Middle frontal gyrus (tissue), 1 donor: ENCODE results near the gene ATXN1.
"Not testable (repeated sequence)": the region's sequence is repeated elsewhere in the genome, so short reads cannot be mapped to it uniquely, and the experiment has no call there.

Experiments used
- DNase-seq: peaks from one replicate; pipeline ENCODE4 v3.0.0-alpha.2; 2015; ENCODE audit warnings: low spot score; ENCODE audit errors: extremely low spot score

The ATXN1 gene

GRCh38 chr6:16760516-16761470, at the start of gene ATXN1:
Gene ATXN1 (minus strand): TSS chr6:16761460.
- DNase-seq: peak; percentile 2

- no peak for DNase-seq
These were observed 49.2 kb upstream of the ATXN1 start for GRCh38 chr6:16810411-16810810.

- DNase-seq: no peak
These were observed 48.6 kb upstream of the ATXN1 start for GRCh38 chr6:16809753-16810358.

GRCh38 chr6:16807956-16808355, 46.7 kb upstream of the ATXN1 start:
- no peak for DNase-seq

GRCh38 chr6:16806363-16806762, 45.1 kb upstream of the ATXN1 start:
- DNase-seq: no peak

DNA sequence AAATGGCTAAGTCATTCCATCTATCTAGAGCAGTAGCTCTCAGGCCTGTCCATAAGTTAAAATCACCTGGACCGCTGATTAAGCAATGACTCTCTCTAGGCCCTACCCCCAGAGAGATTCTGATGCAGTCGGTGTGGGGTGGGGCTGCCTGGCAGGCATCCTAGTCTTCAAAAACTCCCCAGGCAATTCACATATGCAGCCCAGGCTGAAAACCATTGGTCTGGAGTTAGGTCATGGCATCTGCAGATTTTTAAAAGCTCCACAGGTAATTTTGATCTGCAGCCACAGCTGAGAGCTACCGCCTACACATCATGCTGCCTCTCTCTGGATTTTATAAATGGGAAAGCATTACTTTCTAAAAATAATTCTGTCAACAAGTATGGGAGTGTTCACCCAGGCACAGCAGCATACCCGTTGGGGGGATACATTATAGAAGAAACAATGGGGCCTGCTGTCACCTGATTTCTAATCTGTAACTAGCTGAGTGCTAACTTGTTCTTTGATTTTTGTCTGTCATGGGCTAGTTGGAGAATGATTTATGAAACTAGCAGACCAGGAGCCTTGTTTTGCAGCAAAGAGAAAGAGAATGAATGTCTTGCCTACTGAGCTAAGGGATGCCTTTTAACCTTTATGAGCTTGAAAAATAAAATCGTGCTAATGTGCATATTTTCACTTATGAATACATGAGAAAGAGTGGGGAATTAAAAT, 44.1 kb upstream of the ATXN1 start:
- no peak for DNase-seq

GRCh38 chr6:16804546-16805242, 43.4 kb upstream of the ATXN1 start:
- no peak for DNase-seq

DNA sequence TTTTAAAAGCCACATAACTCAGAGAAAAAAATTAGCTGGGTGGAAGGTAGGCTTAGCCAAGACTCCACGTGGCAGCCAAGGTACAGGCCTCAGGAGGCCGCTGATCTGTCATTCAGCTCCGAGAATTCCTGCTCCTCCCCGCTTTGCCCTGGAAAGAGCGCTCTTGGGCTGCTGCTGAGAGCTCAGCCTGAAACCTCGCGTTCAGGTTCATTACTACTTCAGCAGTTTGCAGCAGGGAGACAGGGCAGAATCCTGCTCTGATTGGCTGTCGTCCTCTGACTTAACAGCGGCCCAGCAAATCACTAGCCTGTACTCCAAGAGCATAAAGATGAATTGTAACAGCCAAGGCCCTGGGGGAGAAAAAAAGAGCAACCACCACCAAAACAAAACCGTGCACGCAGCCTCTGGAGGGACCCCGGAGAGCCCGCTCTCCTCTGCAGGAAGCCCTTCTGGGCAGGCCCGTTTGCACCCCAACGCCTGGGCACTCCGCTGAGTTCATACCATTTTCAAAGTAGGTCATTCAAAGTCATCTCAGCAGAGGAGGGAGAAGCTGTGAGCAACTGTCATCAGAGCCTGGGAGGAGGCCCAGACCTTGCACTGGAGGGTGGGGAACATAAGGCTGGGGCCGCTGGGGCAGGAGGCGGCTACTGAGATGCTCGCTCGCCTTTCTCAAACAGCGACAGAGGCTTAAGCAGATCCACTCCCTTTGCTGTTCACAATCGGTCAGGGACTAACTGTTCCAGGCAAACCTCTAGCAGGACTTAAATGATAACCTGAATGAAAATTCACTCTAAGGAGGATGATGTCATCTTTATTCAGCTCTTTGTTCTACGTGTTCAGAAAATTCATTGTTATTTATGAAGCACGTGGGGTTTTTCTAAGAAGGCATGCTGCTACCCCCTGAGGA, 42.3 kb upstream of the ATXN1 start:
- DNase-seq: peak; percentile 77

DNA sequence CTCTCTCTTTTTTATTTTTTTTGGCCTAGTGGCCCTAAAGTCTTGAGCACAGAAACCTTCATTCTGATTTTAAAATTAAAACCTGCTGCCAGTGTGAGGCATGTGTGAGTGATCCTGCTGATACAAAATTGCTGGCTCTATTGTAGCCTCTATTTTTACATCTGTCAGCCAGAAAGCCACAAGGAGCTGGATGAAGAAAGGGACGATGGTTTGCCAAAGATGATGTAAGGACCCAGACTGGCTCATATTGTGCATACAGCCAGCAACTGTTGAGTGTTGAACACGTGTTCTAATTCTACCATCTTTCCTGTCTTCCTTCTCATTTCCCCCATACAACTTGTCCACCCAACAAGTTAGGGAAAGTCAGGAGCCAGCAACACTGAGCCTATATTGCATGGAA, 40.8 kb upstream of the ATXN1 start:
- no peak for DNase-seq

DNA sequence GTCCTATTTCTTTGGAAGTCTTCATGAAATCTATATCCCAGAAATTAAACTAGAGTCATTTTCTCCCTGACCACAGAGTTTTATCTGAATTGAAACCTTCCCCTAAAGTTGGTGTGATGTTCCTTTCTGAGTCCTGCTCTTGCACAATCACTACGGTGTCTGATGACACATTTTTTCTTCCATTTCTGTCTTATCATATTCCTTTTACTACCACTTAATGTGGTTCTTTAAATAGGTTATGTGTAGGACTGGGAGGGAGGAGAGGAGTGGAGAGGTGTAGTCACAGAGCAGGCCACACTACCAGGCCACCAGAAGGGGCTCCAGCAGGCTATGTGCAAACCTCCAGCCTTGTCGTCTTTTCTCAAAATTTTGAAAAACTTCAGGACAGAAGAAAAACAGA, 39.7 kb upstream of the ATXN1 start:
- DNase-seq: no peak

DNA sequence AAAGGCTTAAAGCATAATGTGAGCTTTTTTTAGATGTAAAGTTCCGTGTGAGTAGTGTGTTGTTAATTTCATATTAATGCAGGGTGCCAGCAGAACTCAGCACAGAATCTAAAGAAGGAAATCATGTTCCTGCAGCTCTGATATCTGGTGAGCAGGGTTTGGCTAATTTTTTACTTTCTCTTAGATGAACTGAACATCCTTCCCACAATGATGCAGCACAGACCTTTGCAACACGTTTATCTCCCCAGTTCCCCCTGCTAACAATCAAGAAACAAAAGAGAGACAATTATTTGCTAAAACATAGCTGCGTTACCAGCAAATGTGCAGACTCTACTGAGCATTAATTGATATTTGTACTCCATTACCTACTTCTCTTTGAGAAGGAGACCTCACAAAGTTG, 39.1 kb upstream of the ATXN1 start:
- DNase-seq: no peak

GRCh38 chr6:16799279-16800193, 38.3 kb upstream of the ATXN1 start:
- DNase-seq: no peak

GRCh38 chr6:16793828-16794412, 32.7 kb upstream of the ATXN1 start:
- DNase-seq: no peak

GRCh38 chr6:16789329-16790038, 28.2 kb upstream of the ATXN1 start:
- DNase-seq: no peak

- DNase-seq: no peak
These were observed 25.9 kb upstream of the ATXN1 start for GRCh38 chr6:16787128-16787682.

- DNase-seq: no peak
These were observed 24.2 kb upstream of the ATXN1 start for GRCh38 chr6:16785496-16785895.

- not testable (repeated sequence) for DNase-seq
These were observed 23.7 kb upstream of the ATXN1 start for GRCh38 chr6:16784957-16785356.

GRCh38 chr6:16783952-16784565, 22.8 kb upstream of the ATXN1 start:
- DNase-seq: no peak
